ENCODE measurements around the gene CAMTA1.

GRCh38 chr1:7046314-7046713, 261.1 kb downstream of the CAMTA1 start:
- TF ChIP-seq, protein P1, sequence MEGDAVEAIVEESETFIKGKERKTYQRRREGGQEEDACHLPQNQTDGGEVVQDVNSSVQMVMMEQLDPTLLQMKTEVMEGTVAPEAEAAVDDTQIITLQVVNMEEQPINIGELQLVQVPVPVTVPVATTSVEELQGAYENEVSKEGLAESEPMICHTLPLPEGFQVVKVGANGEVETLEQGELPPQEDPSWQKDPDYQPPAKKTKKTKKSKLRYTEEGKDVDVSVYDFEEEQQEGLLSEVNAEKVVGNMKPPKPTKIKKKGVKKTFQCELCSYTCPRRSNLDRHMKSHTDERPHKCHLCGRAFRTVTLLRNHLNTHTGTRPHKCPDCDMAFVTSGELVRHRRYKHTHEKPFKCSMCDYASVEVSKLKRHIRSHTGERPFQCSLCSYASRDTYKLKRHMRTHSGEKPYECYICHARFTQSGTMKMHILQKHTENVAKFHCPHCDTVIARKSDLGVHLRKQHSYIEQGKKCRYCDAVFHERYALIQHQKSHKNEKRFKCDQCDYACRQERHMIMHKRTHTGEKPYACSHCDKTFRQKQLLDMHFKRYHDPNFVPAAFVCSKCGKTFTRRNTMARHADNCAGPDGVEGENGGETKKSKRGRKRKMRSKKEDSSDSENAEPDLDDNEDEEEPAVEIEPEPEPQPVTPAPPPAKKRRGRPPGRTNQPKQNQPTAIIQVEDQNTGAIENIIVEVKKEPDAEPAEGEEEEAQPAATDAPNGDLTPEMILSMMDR (conservative IDR thresholded peaks at IDR 0.05; ENCODE audit: low read depth, low read length), result no peak
- no peak for TF ChIP-seq EZH2 (IDR thresholded peaks at IDR 0.05; ENCODE audit: borderline replicate concordance, low read depth, low read length, poor library complexity, severe bottlenecking)

Data from A673 (cell line).